ENCODE results near the gene DRG2.

DRG2 gene, protein sequence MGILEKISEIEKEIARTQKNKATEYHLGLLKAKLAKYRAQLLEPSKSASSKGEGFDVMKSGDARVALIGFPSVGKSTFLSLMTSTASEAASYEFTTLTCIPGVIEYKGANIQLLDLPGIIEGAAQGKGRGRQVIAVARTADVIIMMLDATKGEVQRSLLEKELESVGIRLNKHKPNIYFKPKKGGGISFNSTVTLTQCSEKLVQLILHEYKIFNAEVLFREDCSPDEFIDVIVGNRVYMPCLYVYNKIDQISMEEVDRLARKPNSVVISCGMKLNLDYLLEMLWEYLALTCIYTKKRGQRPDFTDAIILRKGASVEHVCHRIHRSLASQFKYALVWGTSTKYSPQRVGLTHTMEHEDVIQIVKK

DNA sequence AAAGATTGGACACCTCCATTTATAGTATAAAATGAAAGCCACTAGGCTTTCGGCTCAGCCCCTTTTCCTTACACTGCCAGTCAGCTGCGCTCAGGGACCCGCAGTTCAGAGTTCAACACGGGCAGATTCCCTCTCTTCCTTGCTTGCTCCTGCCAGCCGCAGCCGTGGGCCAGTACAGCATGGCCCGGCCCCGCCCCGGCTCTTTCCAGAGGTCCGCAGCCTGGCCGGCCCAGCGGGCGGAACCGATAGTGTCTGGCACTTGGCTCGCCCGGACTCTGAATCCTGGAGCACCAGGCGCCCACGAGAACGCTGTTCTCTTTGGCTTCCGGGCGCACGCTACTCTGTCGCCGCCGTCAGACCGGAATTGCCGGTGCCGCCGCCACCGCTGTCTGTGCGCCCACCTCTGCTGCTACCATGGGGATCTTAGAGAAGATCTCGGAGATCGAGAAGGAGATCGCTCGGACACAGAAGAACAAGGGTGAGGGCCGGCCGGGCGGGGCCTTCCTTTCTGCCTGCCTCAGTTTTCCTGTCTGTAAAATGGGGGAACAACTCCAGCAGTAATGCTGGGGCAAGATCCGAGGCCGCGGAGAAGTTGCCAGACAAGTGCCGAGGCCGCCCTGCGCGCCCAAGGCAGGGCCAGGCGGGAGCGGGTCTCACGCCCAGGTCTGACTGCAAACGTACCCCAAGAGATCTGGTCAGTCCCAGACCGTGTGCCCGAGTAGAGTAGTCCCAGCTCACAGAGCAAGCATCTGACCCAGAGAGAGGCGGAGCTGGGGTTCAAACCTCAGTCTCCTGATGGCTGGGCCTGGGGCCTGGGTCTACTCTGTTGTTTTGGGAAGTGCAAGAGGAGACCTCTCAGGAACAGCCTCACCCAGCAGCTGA lies at the start of gene DRG2:
DRG2 (plus strand) TSS at position 339 of the 882 bp plus-strand sequence; CDS start at position 415, 76 bp downstream.
- peak; percentile 70 to 75 for DNase-seq (ENCODE audit: low read depth in 2 of 2)

- DNase-seq (ENCODE audit: low read depth in 2 of 2), result no peak
Observed at GRCh38 chr17:18038149-18038850, 49.4 kb upstream of the DRG2 start.

DNA sequence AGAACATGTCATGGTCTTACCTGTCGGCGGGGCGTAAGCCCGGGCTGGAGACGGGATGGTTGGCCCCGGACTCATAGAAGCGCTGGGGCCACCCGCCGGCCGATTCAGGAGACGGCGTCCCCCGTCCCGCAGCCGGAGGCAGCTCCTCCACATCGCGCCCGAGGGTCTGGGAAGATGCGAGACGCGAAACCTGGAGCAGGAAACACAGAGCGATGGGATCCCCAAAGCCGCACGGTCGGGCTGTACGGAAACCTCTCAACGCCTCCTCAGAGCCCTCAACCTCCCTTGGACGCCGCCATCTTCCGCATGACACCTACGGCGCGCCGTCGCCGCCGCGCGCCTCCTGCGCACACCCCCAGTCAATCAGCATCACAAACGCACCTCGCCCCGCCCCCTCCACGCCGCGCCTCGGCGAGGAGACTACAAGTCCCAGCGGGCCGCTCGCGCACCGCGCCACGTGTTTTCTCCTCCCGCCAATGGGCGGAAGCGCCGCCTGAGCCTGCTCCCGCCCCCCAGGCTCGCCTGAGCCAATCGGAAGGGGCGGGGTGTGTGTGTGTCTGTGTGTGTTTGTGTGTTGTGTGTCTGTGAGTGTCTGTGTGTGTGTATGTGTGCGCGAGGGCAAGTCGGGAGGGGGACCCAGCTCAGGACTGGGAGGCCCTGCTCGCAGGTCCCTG lies 48.8 kb upstream of the DRG2 start, which contains the start of the genes ATPAF2 and GID4:
ATPAF2 (minus strand) TSS at position 308 of the 674 bp plus-strand sequence; CDS start at position 153, 155 bp downstream.
GID4 (plus strand) TSS at position 548 of the 674 bp plus-strand sequence; CDS start at position 605, 57 bp downstream.
- DNase-seq (ENCODE audit: low read depth in 2 of 2), result peak; percentile 99

GRCh38 chr17:18039535-18040260 lies 48.0 kb upstream of the DRG2 start:
- no peak for DNase-seq (ENCODE audit: low read depth in 2 of 2)

GRCh38 chr17:18040261-18040858 lies 47.4 kb upstream of the DRG2 start:
- DNase-seq (ENCODE audit: low read depth in 2 of 2), result no peak

- no peak for DNase-seq (ENCODE audit: low read depth in 2 of 2)
Observed at GRCh38 chr17:18041776-18042175, 46.0 kb upstream of the DRG2 start.

- DNase-seq (ENCODE audit: low read depth in 2 of 2), result no peak
Observed at GRCh38 chr17:18042983-18043382, 44.8 kb upstream of the DRG2 start.

DNA sequence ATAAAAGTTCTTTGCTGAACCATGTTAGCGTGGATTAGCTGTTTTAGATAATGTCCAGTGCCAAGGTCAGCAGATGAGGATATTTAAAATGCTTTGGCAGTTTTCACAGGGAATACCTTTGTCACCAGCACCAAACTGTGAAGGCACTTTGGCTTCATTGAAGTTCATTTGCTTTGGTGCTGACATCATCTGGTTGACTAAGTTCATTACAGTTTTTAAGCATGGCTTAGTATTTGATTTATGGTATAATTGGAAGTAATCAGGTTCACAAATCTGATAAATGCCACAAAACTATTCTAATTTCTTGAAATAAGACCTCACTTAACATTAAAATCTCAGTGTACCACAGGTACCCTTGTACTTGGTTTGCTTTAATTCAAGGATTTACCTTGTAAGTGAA lies 44.3 kb upstream of the DRG2 start:
- DNase-seq (ENCODE audit: low read depth in 2 of 2), result no peak

GRCh38 chr17:18044609-18045008 lies 43.1 kb upstream of the DRG2 start:
- no peak for DNase-seq (ENCODE audit: low read depth in 2 of 2)

- DNase-seq (ENCODE audit: low read depth in 2 of 2), result no peak
Observed at GRCh38 chr17:18045691-18046350, 41.9 kb upstream of the DRG2 start.

DNA sequence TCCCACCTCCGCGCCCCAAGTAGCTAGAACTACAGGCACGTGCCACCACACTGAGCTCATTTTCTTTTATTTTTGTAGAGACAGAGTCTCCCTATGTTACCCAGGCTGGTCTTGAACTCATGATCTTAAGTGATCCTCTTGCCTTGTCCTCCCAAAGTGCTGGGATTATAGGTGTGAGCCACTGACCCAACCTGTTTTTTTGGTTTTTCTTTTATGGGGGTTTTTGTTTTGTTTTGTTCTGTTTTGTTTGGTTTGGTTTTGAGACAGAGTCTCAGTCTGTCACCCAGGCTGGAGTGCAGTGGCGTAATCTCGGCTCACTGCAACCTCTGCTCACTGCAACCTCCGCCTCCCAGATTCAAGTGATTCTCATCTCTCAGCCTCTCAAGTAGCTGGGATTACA lies 32.2 kb upstream of the DRG2 start:
- no peak for DNase-seq (ENCODE audit: low read depth in 2 of 2)

GRCh38 chr17:18056214-18056613 lies 31.5 kb upstream of the DRG2 start:
- no peak for DNase-seq (ENCODE audit: low read depth in 2 of 2)

- no peak for DNase-seq (ENCODE audit: low read depth in 2 of 2)
Observed at GRCh38 chr17:18059283-18059682, 28.5 kb upstream of the DRG2 start.

GRCh38 chr17:18064053-18064452 lies 23.7 kb upstream of the DRG2 start:
- no peak for DNase-seq (ENCODE audit: low read depth in 2 of 2)

DNA sequence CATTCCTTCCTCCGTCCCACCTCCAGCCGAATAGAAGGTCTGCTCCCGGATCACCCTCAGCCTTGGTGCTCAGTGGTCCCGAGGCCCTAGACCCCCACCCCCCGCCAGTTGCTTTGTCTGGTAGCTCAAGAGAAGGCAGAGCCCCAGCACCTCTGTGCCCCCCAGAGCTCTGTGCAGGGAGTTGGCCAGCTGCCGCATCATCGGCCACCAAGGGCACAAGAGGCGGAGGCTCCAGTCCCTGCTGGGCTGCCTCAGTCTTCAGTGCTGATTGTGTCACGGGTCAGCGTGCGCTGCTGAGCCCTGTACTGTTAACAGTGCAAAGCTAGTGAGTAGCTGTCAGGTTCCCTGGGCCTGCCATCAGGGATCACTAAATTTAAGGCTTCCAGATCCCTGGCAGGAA lies 22.2 kb upstream of the DRG2 start:
- DNase-seq (ENCODE audit: low read depth in 2 of 2), result no peak

- DNase-seq (ENCODE audit: low read depth in 2 of 2), result no peak
Observed at GRCh38 chr17:18066866-18067265, 20.9 kb upstream of the DRG2 start.

DNA sequence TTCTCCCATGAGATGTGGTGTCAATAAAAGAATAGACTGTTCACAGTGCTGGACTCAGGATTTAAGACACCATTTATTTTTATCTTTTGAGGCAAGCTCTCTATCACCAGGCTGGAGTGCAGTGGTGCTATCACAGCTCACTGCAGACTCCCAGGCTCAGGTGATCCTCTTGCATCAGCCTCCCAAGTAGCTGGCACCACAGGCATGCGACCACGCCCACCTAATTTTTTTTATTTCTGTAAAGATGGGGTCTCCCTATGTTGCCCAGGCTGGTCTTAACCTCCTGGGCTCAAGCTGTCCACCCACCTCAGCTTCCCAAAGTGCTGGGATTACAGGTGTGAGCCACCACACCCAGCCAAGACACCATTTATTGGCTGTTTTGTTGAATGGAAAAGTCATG lies 18.6 kb upstream of the DRG2 start:
- DNase-seq (ENCODE audit: low read depth in 2 of 2), result no peak

- DNase-seq (ENCODE audit: low read depth in 2 of 2), result no peak
Observed at GRCh38 chr17:18070861-18071340, 16.8 kb upstream of the DRG2 start.

DNA sequence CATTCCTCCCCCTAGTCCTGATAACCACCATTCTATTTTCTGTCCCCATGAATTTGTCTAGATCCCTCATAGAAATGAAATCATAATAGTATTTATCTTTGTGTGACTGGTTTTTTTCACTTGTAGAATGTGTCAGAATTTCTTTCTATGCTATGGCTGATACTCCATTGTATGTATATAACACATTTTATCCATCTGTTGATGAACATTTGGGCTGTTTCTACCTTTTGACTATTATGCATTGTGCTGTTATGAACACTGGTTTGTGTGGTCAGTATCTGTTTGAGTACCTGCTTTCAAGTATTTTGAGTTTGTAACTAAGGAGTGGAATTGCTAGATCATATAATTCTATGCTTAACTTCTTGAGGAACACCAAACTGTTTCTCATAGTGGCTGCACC lies 16.0 kb upstream of the DRG2 start:
- no peak for DNase-seq (ENCODE audit: low read depth in 2 of 2)
